AML-193 (cell line): Measurements from ENCODE around the gene PCSK5.
"Not testable (repeated sequence)": the region's sequence is repeated elsewhere in the genome, so short reads cannot be mapped to it uniquely, and the experiment has no call there.

Experiments used
- DNase-seq, 2 experiments: peaks; one replicate each; lab custom pipeline; 2025; lab: John Stamatoyannopoulos, UW

PCSK5 gene

DNA sequence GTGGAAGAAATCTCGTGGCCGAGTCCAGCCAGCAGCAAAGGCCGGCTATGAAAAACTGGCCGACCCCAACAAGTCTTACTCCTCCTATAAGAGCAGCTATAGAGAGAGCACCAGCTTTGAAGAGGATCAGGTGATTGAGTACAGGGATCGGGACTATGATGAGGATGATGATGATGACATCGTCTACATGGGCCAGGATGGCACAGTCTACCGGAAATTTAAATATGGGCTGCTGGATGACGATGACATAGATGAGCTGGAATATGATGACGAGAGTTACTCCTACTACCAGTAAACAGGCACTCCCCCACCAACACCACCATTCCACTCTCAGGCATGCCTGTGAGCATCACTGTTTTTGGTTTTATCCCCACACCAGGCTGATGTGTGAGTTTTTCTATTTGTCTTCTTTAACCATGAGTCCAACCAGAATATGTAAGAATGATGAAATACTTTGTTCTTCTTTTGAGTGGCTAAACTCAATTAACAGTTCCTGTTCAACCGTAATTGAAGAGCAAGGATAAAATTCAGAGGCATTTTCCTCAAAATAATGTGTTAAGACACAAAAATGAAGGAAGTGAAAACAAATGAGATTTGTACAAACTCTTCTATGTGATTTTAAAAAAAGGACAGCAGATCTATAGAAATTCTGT lies 468.3 kb downstream of the PCSK5 start:
- DNase-seq = peak in 1 of 2 experiments; percentile 4

DNA sequence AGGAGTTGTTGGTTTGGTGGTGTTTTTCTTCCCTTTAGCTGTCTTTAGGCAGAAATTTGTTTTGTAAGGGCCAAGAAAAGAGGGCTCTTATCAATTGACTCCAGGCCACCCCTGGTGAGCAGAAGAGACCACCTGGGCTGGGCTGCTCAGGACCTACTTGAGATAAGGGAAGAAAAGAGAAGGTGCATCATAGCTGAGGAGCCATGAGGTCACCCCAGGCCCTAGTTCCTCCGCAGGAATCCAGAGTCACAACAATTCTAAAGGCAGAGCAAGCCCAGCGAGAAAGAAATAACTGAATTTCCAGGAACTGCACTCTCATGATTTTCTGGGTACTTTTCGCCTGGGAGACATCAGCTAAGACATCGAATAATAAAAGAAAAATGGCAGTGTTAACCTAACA lies 468.9 kb downstream of the PCSK5 start:
- DNase-seq = no peak

DNA sequence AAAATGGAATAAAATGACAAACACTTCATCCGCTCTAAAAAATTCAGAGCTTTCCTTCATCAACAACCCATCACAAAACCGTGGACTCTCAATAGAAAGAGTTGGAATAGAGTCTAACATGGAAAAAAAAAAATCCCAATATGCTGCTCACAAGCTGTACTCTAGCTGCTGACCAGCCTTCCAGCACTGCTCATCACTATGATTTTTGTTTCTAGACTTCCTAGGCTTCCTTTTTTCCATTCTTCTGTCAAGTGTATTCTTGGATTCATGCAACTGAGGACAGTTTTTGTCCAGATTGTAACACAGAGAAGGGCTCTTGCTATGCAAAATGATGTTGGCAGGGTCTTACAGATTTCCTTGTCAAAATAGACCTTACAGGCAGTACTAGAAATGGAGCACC lies 469.3 kb downstream of the PCSK5 start:
- no peak for DNase-seq

DNA sequence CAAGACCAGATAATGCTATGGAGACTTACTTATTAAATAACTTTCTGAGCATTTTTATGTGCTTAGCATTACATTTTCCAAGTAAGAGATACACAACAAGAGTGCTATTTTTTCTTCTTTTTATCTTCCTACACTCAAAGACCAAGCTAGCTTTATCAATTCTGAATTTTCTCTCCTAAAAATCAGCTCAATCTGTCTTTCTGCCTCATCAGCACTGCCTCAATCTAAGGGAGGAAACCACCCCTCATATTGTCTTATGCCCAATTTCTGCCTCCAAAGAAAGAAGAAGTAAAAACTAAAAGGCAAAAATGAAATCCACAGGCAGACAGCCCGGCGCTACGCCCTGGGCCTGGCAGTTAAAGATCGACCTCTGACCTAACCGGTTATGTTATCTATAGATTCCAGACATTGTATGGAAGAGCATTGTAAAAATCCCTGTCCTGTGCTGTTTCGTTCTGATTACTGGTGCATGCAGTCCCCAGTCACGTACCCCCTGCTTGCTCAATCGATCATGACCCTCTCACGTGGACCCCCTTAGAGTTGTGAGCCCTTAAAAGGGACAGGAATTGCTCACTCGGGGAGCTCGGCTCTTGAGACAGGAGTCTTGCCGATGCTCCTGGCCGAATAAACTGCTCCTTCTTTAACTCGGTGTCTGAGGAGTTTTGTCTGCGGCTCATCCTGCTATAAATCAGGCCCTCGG lies 472.0 kb downstream of the PCSK5 start:
- not testable (repeated sequence) for DNase-seq

DNA sequence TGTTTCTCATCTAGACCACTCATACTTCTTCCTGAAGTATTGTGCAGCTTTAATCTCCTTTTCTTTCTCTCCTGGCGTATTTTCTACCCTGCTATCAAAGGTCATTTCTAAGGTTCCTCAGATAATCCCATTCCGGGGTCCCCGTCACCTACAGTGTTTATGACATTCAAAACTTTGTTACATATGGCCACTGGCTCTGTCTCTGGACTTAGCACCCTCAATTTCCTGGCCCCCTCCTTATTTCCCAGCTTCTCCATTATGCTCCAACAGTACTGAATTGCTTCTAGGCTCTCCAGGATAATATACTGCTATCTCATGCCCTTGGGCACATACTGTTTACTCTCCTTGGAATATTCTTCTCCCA lies 472.5 kb downstream of the PCSK5 start:
- DNase-seq = no peak

DNA sequence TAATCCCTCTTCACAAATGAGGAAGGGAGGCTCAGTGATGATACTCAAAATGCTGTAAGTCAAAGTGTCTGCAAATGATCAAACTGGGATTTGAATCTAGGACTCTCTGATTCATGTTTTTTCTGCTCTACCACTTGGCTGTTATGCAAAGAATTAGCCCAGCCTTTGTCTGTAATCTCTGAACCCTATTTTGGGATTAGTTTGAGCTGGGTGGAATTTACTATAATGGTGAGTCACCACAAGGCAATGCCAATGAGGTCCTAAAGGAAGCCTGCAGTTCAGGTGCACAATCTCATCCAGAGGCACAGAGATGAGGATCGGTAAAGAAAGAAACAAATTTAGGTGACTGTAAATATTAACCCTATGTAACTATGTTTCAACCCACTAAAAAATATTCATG lies 474.6 kb downstream of the PCSK5 start:
- DNase-seq = no peak

DNA sequence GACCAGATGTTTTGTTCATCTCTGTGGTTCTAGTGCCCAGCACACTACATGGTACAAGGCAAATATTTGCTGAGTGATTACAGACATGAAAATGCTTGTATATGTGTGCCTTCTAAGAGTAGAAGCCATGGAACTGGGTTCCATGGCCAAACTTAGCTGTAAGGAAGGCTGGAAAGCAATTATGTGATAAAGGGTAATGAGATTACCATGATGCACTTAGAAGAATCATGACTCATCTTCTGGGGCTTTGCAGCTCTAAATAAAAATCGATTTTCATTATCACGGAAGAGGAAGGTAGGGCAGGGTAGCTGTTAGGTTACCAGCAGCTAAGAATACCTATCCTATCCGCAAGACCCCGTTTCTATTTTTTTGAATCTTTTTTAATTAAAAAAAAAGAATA lies 475.8 kb downstream of the PCSK5 start:
- no peak for DNase-seq

DNA sequence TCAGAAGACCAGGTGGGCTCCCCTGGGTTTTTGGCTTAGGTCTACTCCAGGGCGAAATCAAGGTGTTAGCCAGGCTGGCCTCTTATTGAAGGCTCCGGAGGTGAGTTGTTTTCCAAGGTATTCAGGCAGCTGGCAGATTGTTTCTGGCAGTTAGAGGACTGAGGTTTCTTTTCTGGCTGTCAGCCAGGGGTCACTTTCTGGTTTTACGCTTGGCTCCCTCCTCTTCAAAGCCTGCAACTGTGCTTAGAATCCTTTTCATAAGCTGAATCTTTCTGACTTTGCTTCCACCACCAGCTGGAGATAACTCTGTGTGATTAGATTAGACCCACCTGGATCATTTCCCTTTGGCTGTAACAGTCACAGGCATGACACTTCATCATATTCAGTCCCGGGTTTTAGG lies 479.1 kb downstream of the PCSK5 start:
- DNase-seq = no peak

DNA sequence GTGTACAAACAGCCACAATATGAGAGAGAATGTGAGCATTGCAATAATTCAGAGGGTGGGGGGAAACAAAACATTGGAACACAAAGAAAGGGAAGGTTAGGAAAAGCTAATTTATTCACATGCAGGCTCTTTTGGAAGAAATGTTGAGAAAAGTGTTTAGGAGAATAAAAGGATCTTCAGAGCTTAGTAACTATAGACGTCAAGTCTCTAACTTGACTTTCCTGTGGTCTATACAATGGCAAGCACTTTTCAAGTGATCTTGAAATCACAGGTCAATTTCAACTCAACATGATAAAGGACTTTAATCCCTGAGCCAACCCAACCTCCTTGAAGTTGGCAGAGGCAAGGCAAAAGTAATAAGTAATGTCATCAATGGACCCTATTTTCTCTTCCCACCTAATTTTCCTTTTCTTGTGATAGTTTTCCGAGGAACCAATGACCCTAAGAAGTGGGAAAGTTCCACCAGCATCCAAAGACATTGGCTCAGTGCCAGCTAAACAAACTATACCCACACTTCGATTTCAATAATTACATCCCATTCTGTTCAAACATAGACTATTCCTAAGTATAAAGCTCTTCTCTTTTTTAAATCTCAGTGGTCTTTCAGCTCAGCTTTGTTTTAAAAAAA lies 480.0 kb downstream of the PCSK5 start:
- DNase-seq = no peak

DNA sequence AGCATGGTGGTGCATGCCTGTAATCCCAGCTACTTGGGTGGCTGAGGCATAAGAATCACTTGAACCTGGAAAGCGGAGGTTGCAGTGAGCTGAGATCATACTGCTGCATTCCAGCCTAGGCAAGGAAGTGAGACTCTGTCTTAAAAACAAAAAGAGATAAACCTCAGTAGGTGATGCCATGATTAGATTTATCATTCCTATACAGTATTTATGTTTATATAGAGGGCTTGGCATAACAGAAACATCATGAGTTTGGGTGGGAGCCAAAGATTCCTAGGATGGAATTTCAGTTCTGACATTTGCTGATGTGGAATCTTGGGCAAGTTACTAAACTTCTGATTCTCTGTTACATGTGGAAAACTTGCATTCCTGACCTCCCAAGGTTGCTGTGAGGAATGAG lies 481.4 kb downstream of the PCSK5 start:
- no peak for DNase-seq

DNA sequence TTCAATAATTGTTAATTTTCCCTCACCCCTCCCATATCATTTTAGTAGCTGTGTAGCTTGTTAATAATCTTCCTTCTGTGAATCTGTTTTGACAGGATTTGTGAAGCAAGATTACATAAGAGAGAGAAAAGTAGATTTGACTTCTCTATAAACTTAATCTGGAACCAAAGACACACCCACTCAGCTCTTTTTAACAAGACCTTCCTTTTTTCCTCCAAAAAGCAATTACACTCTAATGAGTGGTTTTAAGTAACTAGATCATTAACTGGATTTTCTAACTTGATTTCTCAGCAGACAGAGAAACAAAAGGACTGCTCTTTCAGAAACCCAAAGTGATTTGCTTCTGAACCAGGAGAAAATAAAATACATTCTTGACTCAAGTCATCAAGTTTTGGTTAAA lies 481.9 kb downstream of the PCSK5 start:
- DNase-seq = no peak

DNA sequence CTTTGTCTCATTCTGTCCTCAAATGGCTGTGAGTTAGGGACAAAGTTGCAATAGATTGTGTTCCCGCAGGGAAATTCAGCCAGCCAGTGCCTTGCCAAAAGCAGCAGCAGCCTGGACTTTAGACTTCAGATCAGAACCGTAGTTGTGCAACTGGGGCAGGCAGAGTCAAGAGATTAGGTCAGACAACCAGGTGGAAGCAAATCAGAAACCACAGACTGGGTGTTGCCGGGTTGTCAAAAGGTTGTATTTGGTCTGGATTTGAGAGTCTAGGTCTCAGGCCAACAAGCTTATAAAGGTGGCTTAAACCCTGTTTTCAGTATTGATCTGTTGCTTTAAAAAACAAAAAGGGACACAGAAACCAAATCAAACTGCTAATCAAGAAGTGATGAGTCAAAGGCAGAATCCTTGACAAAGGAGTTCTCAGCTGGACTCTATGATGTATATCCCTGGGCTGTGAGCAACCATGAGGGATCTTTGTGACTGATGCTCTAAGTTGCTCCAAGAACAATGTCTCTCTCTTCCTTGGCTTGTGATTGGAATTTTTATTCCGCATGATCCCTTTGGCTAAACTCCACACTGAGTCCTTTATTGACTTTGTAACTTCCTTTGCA lies 482.8 kb downstream of the PCSK5 start:
- no peak for DNase-seq

DNA sequence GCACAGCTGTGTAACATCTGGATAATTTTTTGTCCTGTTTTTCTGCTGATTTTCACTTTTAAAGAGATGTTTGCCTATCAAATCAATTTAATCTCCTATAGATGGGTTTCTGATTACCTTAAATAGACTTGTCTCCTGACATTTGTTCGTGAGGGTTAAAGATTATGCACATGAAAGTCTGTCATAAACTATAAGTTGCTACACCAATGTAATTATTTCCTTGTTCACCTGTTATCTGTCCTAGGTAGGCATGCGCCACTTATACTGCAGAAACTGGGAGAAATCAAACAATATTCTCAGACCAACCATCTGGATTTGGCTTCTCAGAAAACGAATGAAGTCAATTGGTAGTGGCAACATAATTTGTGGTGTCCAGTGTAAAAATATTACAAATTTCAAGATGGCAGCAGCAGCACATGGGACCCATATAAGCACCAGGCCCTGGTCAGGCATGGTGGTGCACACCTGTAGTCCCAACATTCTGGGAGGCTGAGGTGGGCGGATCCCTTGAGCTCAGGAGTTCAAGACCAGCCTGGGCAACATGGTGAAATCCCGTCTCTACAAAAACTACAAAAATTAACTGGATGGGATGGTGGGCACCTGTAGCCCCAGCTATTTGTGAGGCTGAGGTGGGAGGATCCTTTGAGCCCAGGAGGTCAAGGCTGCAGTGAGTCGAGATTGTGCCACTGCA lies 483.5 kb downstream of the PCSK5 start:
- no peak for DNase-seq

DNA sequence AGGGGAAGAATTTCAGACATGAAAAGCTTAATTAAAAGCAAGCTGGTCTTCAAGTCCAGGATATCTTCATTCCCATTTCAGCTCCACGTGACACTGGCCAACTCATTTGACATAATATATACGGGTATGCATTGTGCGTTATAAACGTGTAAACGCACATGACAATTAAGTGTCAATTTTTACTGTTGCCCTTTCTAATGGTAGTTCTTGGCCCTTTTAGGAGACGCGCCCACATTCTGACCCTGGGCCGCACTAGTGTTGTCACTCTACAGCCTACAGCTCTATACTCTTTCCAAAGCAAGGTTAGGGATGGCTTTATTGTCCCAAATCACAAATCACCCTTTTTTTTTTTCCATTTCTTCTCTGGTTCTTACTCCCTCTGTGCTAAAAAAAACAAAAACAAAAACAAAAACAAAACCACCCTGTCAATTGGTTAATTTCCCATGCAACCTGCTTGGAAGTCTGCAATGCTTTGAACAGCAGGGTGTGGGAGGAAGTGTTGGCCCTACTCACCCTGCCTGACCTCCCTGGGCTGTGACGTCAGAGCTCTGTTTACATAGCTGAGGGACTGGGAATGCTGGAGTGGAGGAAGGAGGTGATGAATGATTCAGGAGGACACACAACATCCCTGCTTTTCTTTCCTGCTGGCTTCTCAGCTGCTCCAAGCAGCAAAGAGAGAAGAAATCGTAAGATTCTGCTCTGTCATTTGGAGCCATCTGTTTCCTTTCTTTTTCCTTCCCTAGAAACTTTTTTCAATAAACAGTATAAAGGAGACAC lies 484.5 kb downstream of the PCSK5 start:
- DNase-seq = no peak

DNA sequence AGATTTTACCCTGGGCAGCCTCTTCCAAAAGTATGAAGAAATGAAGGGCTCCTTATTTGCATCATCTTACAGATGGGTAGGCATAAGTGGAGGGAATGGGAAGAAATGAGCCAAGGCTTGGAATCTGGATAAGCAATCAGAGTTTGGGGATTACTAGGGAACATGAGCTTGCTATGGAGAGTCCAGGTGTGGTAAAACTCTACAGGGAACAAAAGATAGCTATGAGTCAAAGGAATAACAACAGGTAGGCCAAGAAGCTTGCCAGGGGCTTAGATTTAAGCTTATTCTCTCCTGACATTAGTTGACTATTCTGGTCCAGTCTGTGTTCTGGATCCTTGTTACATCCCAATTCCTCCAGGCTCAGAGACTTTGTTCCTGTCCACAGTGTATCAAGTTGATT lies 487.3 kb downstream of the PCSK5 start:
- DNase-seq = no peak

DNA sequence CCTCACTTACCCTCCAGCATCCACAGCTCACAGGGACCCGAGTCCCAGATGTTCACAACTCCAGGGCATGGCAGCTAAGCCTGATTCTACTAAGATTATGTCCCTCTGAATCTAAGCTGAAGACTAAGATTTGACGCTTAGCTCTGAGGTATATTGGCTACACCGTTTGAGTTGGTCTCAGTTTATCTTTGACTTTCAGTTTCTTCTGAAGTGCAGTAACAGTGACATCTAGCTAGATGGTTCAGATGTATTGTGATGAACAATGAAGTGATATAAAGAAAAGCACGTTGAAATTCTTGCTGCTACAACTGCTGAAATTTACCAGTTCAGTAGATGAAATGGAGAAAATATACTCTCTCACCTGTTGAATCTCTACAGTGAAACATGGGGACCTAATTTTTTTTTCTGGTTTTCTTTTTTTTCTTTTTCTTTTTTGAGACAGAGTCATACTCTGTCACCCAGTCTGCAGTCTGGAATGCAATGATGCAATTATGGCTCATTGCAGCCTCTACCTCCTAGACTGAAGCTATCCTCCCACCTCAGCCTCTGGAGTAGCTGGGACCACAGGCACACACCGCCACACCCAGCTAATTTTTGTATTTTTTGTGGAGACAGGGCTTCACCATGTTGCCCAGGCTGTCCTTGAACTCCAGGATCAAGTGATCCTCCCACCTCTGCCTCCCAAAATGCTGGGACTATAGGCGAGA lies 488.0 kb downstream of the PCSK5 start:
- no peak for DNase-seq

DNA sequence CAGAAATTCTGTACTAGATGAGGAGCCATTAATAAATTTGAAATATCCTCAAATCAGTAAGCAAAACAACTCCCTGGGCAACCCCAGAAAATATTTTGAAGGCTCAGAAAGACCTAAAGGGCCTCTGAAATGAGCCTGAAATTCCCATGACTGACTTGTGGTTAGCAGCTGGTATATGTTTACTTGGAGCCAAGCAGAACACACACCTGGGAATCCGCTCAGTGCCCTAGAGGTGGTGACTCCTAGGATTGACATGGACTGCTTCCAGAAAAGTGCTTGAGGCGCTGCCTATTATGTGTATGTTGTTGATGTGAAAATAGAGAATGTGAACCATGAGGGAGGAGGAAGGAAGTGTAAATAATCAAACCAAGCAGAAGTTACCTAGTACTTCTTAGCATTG lies 489.0 kb downstream of the PCSK5 start:
- DNase-seq = no peak

DNA sequence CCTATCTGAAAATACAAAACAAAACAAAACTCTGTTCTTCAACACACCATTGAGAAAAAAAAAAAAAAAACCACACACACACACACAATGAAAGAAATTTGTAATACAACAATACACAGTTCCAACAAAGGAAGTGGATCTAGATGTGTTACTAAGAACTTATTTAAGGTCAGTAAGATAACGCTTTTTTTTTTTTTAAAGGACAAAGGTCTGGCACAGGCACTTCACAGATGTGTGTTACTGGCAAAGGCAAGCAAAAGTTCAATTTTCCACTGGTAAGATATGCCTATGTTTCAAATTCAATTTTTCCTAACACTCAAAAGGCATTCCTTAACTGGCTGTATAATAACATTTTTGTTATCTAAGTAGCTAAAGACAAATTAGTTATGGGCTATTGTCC lies 500.2 kb downstream of the PCSK5 start:
- no peak for DNase-seq

DNA sequence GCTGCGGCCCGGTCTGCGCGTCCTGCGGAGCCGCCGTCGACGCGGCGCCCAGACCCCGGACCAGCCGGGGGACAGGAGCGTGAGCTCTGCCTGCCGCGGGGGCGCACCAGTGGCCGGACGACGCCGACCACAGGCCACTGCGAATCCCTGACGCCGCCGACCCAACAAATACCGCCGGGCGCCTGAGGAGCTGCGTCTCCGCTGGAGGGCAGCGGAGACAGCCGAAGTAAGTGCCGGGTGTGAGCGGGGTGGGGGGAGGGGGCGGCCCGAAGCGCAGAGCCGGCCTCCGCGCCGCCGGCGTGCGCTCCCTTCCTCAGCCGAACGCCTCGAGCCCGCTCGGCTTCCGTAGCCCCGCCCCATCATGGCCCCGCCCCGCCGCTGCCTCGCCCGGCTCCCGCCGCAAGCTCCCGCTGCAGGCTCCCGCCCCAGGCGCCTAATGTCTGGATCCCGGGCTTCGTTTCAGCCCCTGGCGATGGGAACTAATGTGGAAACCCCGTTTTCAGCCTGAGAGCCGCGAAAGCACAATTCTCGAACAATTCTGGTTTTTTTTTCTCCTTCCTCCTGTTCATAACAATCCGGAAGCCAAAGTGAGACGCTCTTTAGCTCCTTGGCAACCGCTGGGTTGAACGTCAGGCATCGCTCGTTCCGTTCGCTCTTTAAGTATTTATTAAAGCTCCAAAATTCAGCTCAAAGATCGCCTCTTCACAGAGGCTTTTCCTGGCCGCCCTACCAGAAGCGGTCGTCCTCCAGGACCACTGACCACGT lies 503.9 kb downstream of the PCSK5 start, which contains the start of gene RFK:
TSS of gene RFK (minus strand) at position 232 of the 765 bp plus-strand sequence. CDS start 255 bp downstream, outside the sequence.
- DNase-seq = peak; percentile 84 to 87

DNA sequence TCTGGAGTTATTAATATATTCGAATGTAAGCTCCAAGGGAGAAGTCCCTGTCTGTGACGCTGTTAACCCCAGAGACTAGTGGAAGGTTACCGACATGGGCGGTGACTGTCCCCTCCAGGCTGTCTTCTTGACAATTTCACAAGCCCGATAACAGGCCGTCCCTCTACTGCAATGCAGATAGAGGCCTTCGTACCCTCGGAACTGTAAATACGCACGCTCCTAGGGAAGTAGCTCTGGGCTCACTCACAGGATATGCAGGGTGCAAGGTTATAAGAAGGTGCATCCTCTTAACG lies 504.4 kb downstream of the PCSK5 start:
- peak; percentile 75 to 87 for DNase-seq
